K562 (cell line): Measurements from ENCODE around the gene ACOT7. TPM values are rescaled to one million over a fixed set of nuclear protein-coding genes. Genes with fewer than 3 reads are reported as not detected.

Source experiments
- ATAC-seq: fragments of 200-7000 bp; cut with Tn5 transposase; 3 replicates; pipeline ENCODE4 v1.9.1; 2020; ENCODE audit warnings: moderate library complexity
- BruUV-seq: library from RNA; stranded (reverse); fragments of 400-500 nt; replicated peaks from 2 replicates; lab custom pipeline; 2021; lab: Mats Ljungman, UMichigan
- CTCF ChIA-PET: fragments of 300-600 bp; formaldehyde crosslinking; extraction: SDS; loops from one replicate; lab custom pipeline; 2021; ENCODE audit warnings: low intra/inter-chr PET ratio; lab: Yijun Ruan, JAX
- POLR2A ChIA-PET: fragments of 300-600, 350-650 bp; sonication (Branson Sonifier 250); formaldehyde crosslinking; extraction: SDS; loops from one replicate; lab custom pipeline; 2021; ENCODE audit warnings: antibody characterized with exemption, inconsistent platforms; lab: Yijun Ruan, JAX
- DNase-seq, 4 experiments: peaks; one replicate each; pipeline versions ENCODE4 v3.0.0 to v3.0.0-alpha.2; 2011 to 2018; ENCODE audit warnings: low spot score in 3 of 4, mixed read lengths in 3 of 4; ENCODE audit errors: extremely low read depth in 1 of 4
- FAIRE-seq: peaks from 2 replicates; lab custom pipeline; 2011; peaks lifted over from hg19 to GRCh38; lab: Jason Lieb, UNC
- H2AFZ ChIP-seq: 2 replicates; pipeline ENCODE4 v1.6.0; 2011; ENCODE audit warnings: low read depth, low read length, control low read depth, inconsistent platforms
- H3K27ac ChIP-seq: fragments of 200-600 bp; 3 replicates; pipeline ENCODE4 v1.8.0; 2011; ENCODE audit warnings: low read depth, mild to moderate bottlenecking, control low read depth, inconsistent platforms, low read length, moderate library complexity, mixed read lengths; ENCODE audit errors: extremely low read depth
- H3K27me3 ChIP-seq, 2 experiments: fragments of 300-600 bp in 1 of 2; 2 replicates in 1 of 2; 3 replicates in 1 of 2; pipeline versions ENCODE4 v1.6.0 to v1.8.0; 2011; ENCODE audit warnings: inconsistent platforms in 2 of 2, low read length in 2 of 2, mild to moderate bottlenecking in 1 of 2, mixed read lengths in 1 of 2, moderate library complexity in 1 of 2; ENCODE audit not compliant: control insufficient read depth in 2 of 2, insufficient read depth in 2 of 2
- H3K36me3 ChIP-seq: fragments of 300-600 bp; 3 replicates; pipeline ENCODE4 v1.8.0; 2011; ENCODE audit warnings: mild to moderate bottlenecking, low read length, inconsistent platforms; ENCODE audit not compliant: control insufficient read depth, insufficient read depth
- H3K4me1 ChIP-seq, 2 experiments: fragments of 200-600 bp in 1 of 2; replicated peaks in 1 of 2; 2 replicates in 1 of 2; 3 replicates in 1 of 2; pipeline versions ENCODE4 v1.5.1 to v1.8.0; 2011; ENCODE audit warnings: inconsistent platforms in 2 of 2, low read length in 2 of 2, mild to moderate bottlenecking in 1 of 2, mixed read lengths in 1 of 2, moderate library complexity in 1 of 2; ENCODE audit not compliant: control insufficient read depth in 2 of 2, insufficient read depth in 2 of 2
- H3K4me2 ChIP-seq: 2 replicates; pipeline ENCODE4 v1.6.1; 2011; ENCODE audit warnings: low read length, control low read depth, inconsistent platforms, mixed read lengths; ENCODE audit not compliant: insufficient read depth
- H3K4me3 ChIP-seq: fragments of 200-600 bp; sonication (generic), shearing (Covaris generic); 2 replicates; pipeline ENCODE4 v1.5.1; 2016; ENCODE audit warnings: control low read depth, inconsistent platforms
- H3K79me2 ChIP-seq: fragments of 200-600 bp; 3 replicates; pipeline ENCODE4 v1.8.0; 2011; ENCODE audit warnings: low read length, inconsistent platforms; ENCODE audit not compliant: control insufficient read depth, insufficient read depth
- H3K9ac ChIP-seq, 2 experiments: 2 replicates each; pipeline versions ENCODE4 v1.6.0 to v1.6.1; 2011; ENCODE audit warnings: low read depth in 2 of 2, low read length in 2 of 2, control low read depth in 1 of 2, inconsistent platforms in 1 of 2, mild to moderate bottlenecking in 1 of 2, mixed read lengths in 1 of 2; ENCODE audit not compliant: insufficient read depth in 1 of 2
- H3K9me1 ChIP-seq: one replicate; pipeline ENCODE4 v1.6.0; 2011; ENCODE audit warnings: inconsistent platforms, mild to moderate bottlenecking, low read length, moderate library complexity; ENCODE audit not compliant: control insufficient read depth, insufficient read depth
- H3K9me3 ChIP-seq: replicated peaks from 2 replicates; pipeline ENCODE4 v1.5.1; 2011; ENCODE audit warnings: low read depth, low read length, inconsistent platforms; ENCODE audit not compliant: control insufficient read depth, insufficient read depth
- H4K20me1 ChIP-seq: replicated peaks from 2 replicates; pipeline ENCODE4 v1.6.1; 2011; ENCODE audit warnings: low read length, inconsistent platforms, mixed read lengths; ENCODE audit not compliant: control insufficient read depth, insufficient read depth
- ADNP ChIP-seq: fragments of 200-800 bp; sonication (Bioruptor generic); IDR thresholded peaks from 2 replicates; pipeline ENCODE4 v1.6.1; 2016; ENCODE audit warnings: missing genetic modification characterization, missing compliant biosample characterization
- GATA2 ChIP-seq: sonication (generic); formaldehyde crosslinking; IDR thresholded peaks from 2 replicates; pipeline ENCODE4 v1.4.0; 2020; ENCODE audit warnings: mild to moderate bottlenecking, missing genetic modification reagents
- GTF2F1 ChIP-seq: IDR thresholded peaks from 2 replicates; pipeline ENCODE4 v1.6.1; 2011; ENCODE audit warnings: low read depth, low read length, improper control_type of control experiment
- JUN ChIP-seq, 2 experiments: sonication (generic) in 1 of 2; formaldehyde crosslinking in 1 of 2; IDR thresholded peaks; 2 replicates each; pipeline versions ENCODE4 v1.6.1 to v1.8.0; 2012 to 2022; ENCODE audit warnings: borderline replicate concordance in 2 of 2, mild to moderate bottlenecking in 2 of 2, improper control_type of control experiment in 1 of 2, low read depth in 1 of 2, low read length in 1 of 2, missing genetic modification reagents in 1 of 2
- MTA1 ChIP-seq: fragments of 450-650 bp; IDR thresholded peaks from 2 replicates; pipeline ENCODE4 v1.6.1; 2017; ENCODE audit warnings: borderline replicate concordance
- PYGO2 ChIP-seq: fragments of 450-650 bp; IDR thresholded peaks from 2 replicates; pipeline ENCODE4 v1.6.1; 2016; ENCODE audit warnings: mild to moderate bottlenecking, missing genetic modification characterization, moderate library complexity, missing compliant biosample characterization
- RFX7 ChIP-seq: fragments of 250-450 bp; sonication (Bioruptor Pico); IDR thresholded peaks from 2 replicates; pipeline ENCODE4 v1.5.1; 2021; ENCODE audit warnings: mild to moderate bottlenecking
- RHOXF2B ChIP-seq: fragments of 250-450 bp; sonication (Bioruptor Pico); conservative IDR thresholded peaks from 2 replicates; pipeline ENCODE4 v1.5.1; 2021
- SMARCE1 ChIP-seq: fragments of 450-650 bp; IDR thresholded peaks from 2 replicates; pipeline ENCODE4 v1.7.1; 2016; ENCODE audit warnings: mild to moderate bottlenecking
- ZNF318 ChIP-seq, 2 experiments: fragments of 450-650 bp; IDR thresholded peaks; 2 replicates each; pipeline ENCODE4 v1.6.1; 2016; ENCODE audit warnings: mild to moderate bottlenecking in 2 of 2, borderline replicate concordance in 1 of 2, low read depth in 1 of 2, moderate library complexity in 1 of 2
- WGBS: fragments of 100-300 bp; shearing (Covaris generic); methylation state at CpG from one replicate; pipeline ENCODE4 v1.1.6; 2016; ENCODE audit warnings: low coverage, mixed read lengths; ENCODE audit not compliant: insufficient coverage; ENCODE audit errors: missing lambda C conversion rate; 5-methylcytosine and 5-hydroxymethylcytosine counted together
- in situ Hi-C: fragments of 300-500 bp; cut with MboI; formaldehyde crosslinking; loops from 4 replicates; pipeline ENCODE4 v1.15.0; 2018; ENCODE audit warnings: inconsistent platforms, mixed read lengths
- intact Hi-C: fragments of 100-400 bp; cut with micrococcal nuclease; formaldehyde crosslinking; loops from 2 replicates; pipeline ENCODE4 v1.14.2; 2022
- polyA plus RNA-seq, 8 experiments: library from polyadenylated mRNA; depleted of rRNA in 4 of 8; stranded (reverse) in 5 of 8; unstranded in 3 of 8; fragments of >200 nt; fragmentation: Nextera tagmentation in 2 of 8; fragmentation: Illumina TruSeq in 1 of 8; extraction: Ambion mirVana in 2 of 8; extraction: Trizol in 1 of 8; gene quantifications; 2 replicates each; pipeline versions ENCODE4 v1.2.1 to v1.2.3, GENCODE V29; 2011 to 2014; ENCODE audit warnings: inconsistent platforms in 1 of 8, missing spikeins in 1 of 8
- total RNA-seq, 7 experiments: library from RNA; depleted of rRNA in 6 of 7; stranded (reverse); fragments of >200 nt in 6 of 7; fragmentation: Illumina TruSeq in 2 of 7; extraction: Trizol in 2 of 7; gene quantifications; 2 replicates each; pipeline versions ENCODE4 v1.2.1 to v1.2.3, GENCODE V29; 2011 to 2021; ENCODE audit warnings: low replicate concordance in 1 of 7

The ACOT7 gene
- total and polyA plus RNA-seq, 9 of the 15 experiments (the other 6 are each of a cell fraction or from before 2014, with no cell fraction given) = 7.0 to 92.6 (median 37.2) TPM

GRCh38 chr1:6294080-6294889 is 99.3 kb downstream of the ACOT7 start (continued):
- no peak for TF ChIP-seq PYGO2
- no peak for TF ChIP-seq JUN (IDR thresholded peaks at IDR 0.05; ENCODE audit: borderline replicate concordance, low read depth, low read length)
- no peak for TF ChIP-seq JUN (CRISPR knock-in tag; IDR thresholded peaks at IDR 0.05; ENCODE audit: borderline replicate concordance)
- no peak for TF ChIP-seq SMARCE1
- no peak for TF ChIP-seq ADNP
- no peak for TF ChIP-seq GTF2F1
- no peak for TF ChIP-seq RFX7 (CRISPR knock-in tag)
- no peak for TF ChIP-seq MTA1

GRCh38 chr1:6292102-6292501 is 101.5 kb downstream of the ACOT7 start:
- in situ Hi-C loops (no loop called here), intact Hi-C loops (no loop called here)
- Histone ChIP-seq H3K27me3 (no peaks in the 10 kb centered on the region), H3K4me3 (no peak overlapping the region), H4K20me1 (peaks cover 17% of the 10 kb centered on the region), H3K79me2 (no peaks in the 10 kb centered on the region), H3K9me1 (no peaks in the 10 kb centered on the region), H3K36me3 (peaks cover 11% of the 10 kb centered on the region; the same call in 2 of the 3 replicates), H3K4me1 (peaks cover 0 to 8% of the 10 kb centered on the region in 2 experiments; a peak in 1 of 5 replicates), H3K27ac (no peak overlapping the region), H3K4me2 (no peak overlapping the region), H3K9me3 (no peaks in the 10 kb centered on the region), H3K9ac (no peak overlapping the region), H2AFZ (no peak overlapping the region)
- ATAC-seq = no peak
- BruUV-seq = no TSS peak
- ChIA-PET POLR2A (interaction anchor here (1.6 kb wide), 1 partner anchor 26 kb away, joined by 3 read pairs; no protein-coding TSS in a partner anchor), CTCF (interaction anchor here (0.5 kb wide), 1 partner anchor 111 kb away, joined by 3 read pairs; no protein-coding TSS in a partner anchor)
- no peak for FAIRE-seq
- 82% methylated on average over 10 of the region's 10 CpGs for WGBS
- no peak for DNase-seq
- TF ChIP-seq GATA2 (CRISPR knock-in tag) (no peak), RHOXF2B (no peak), ZNF318 (IDR thresholded peaks at IDR 0.05; ENCODE audit: borderline replicate concordance in 1 of 2, low read depth in 1 of 2) (no peak)
